Fibroblast of villous mesenchyme (primary cell): ENCODE results near the gene NSA2. TPM values are rescaled to one million over a fixed set of nuclear protein-coding genes. Genes with fewer than 3 reads are reported as not detected.
"Not testable (repeated sequence)": the region's sequence is repeated elsewhere in the genome, so short reads cannot be mapped to it uniquely, and the experiment has no call there.

Experiments
- DNase-seq: peaks from one replicate; pipeline ENCODE4 v3.0.0-alpha.2; 2010; ENCODE audit warnings: low read depth
- H3K4me3 ChIP-seq: 2 replicates; pipeline ENCODE4 v1.5.1; 2011; ENCODE audit warnings: low read depth, mild to moderate bottlenecking, low read length
- CTCF ChIP-seq: IDR thresholded peaks from 2 replicates; pipeline ENCODE4 v1.5.1; 2012; ENCODE audit warnings: low read depth, mild to moderate bottlenecking, low read length; ENCODE audit not compliant: insufficient read depth
- total RNA-seq: library from RNA; depleted of rRNA; stranded (reverse); fragments of >200 nt; gene quantifications from 2 replicates; pipeline ENCODE4 v1.2.3, GENCODE V29; 2012

Gene NSA2
- total RNA-seq, 1 donor = 66.1 TPM

- no peak for TF ChIP-seq CTCF
- no peak overlapping the region for H3K4me3 ChIP-seq
- peak; percentile 87 for DNase-seq
Observed at GRCh38 chr5:74772359-74772758, 5.3 kb downstream of the NSA2 start.

GRCh38 chr5:74778609-74779008 lies 11.6 kb downstream of the NSA2 start:
- no peak for DNase-seq
- no peak overlapping the region for H3K4me3 ChIP-seq
- no peak for TF ChIP-seq CTCF

- no peak for DNase-seq
- no peak for TF ChIP-seq CTCF
- H3K4me3 ChIP-seq = no peak overlapping the region
Observed at GRCh38 chr5:74786851-74787250, 19.8 kb downstream of the NSA2 start.

- no peak for DNase-seq
- no peak for TF ChIP-seq CTCF
- H3K4me3 ChIP-seq = no peak overlapping the region
Observed at GRCh38 chr5:74787424-74787823, 20.4 kb downstream of the NSA2 start.

GRCh38 chr5:74791669-74792068 lies 24.6 kb downstream of the NSA2 start:
- not testable (repeated sequence) for H3K4me3 ChIP-seq, DNase-seq

- DNase-seq = no peak
- no peak for TF ChIP-seq CTCF
Observed at GRCh38 chr5:74798977-74799911, 32.2 kb downstream of the NSA2 start.

GRCh38 chr5:74801197-74801596 lies 34.1 kb downstream of the NSA2 start:
- DNase-seq = no peak
- no peak overlapping the region for H3K4me3 ChIP-seq
- TF ChIP-seq CTCF = no peak

More at GRCh38 chr5:74798977-74799911, 32.2 kb downstream of the NSA2 start:
- no peak overlapping the region for H3K4me3 ChIP-seq
